HG03159 (cell line): ENCODE data around the gene CHST13.

Experiments
- ATAC-seq: cut with Tn5 transposase; IDR thresholded peaks from one replicate; pipeline ENCODE4 v1.9.1; 2021; ENCODE audit warnings: mild to moderate bottlenecking, moderate library complexity; ENCODE audit not compliant: unreplicated experiment

Gene CHST13

GRCh38 chr3:126487151-126487771 is 36.7 kb upstream of the CHST13 start:
- no peak for ATAC-seq

DNA sequence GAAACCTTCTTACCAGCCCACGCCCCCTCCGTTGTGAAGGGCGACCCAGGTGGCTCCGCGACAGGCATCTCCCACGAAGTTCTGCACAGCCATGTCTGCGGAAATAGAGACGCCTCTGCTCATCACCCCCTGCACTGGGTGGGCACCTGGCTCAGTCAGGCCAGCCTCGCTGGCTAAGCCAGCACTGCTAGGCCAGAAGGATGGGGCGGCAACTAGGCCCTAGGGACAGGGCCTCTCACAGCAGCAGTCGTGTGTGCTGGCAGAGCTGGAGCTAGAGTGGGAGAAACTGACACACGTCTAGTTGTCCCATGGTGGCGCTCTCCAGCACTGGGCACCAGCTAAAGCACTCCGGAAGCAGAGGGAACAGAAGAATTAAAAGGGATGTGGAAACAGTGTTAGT is 35.8 kb upstream of the CHST13 start:
- ATAC-seq: no peak

DNA sequence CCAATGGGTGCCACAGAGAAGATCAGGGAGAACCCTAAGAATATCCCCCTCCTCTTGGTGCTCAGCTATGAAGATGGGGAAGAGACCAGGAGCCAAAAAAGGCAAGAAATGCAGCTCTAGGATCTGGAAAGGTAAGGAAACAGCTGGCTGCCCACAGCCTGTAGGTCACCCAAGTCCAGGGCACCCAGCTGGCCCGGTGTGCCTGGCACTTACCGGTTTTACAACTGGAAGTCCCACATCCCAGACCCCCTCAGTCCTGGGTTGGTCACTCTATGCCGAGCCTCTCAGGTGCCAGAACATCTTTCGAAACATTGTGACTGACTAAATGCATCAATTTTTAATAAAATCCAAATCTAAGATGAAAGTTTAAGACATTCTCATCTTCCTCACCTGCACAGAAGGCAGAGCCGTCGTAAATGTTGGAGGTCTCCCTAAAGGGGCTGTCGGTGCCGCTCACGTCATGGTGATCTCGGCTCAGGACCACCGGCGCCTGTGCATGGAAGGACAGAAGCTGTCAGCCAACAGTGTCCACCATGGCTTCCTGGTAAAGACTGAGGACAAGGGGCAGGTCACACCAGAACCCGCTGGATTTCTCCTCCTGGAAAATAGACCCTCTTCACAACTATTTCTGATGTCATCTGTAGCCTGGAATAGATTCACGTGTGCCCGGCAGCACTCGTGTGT is 34.9 kb upstream of the CHST13 start:
- no peak for ATAC-seq

DNA sequence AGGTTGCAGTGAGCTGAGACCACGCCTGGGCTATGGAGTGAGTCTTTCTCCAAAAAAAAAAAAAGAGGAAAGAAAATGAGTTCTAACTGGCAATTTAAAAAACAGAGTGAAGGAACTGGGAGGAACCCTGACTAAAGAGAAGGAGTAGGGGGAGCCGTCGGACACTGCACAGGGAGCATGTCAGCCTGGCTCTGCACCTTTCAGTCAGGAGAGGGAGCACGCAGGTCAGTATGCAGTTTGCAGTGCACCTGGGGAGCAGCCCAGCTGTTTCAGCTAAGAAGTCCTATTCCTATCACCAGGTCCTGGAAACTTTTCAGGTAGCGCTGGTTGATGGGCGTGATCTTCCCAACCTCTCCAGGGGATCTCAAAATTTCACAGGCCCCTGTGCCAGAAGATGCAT is 33.3 kb upstream of the CHST13 start:
- ATAC-seq: no peak

DNA sequence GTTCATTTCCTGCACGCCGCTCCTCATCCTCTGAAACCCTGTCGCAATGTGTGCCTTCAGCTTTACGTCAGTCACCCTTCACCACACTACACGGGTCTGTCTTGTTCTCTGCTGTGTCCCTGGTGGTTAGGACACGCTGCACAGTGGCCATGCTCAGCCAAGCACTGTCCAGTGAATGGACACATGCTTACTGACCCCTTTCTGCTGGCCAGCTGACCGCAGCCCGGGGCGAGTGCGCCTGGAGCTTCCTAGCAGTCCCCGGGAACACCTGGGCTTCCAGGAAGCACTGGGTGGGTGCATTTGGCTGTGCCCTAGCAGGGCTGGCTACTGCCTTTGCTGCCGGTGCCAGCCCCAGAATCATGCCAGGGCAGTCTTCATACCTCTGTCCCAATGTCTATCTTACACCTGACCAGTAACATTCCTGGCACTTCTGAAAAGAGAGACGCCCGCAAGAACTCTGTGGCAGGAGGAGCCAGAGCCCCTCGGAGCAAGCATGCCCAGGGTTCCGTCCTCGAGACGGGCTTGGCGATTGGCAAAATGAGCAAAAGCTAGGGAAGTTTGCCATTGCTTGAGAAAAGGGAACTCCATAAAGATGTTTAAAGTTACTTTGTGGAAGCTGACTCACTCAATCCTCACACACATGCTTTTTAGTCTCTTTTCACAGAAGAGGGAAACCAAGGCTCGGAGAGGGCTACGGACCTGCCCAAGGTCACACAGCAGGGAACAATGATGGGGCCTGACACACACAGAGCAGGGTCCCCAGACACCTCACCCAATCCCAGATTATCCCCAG is 32.5 kb upstream of the CHST13 start:
- no peak for ATAC-seq

GRCh38 chr3:126493051-126493450 is 30.9 kb upstream of the CHST13 start:
- no peak for ATAC-seq

DNA sequence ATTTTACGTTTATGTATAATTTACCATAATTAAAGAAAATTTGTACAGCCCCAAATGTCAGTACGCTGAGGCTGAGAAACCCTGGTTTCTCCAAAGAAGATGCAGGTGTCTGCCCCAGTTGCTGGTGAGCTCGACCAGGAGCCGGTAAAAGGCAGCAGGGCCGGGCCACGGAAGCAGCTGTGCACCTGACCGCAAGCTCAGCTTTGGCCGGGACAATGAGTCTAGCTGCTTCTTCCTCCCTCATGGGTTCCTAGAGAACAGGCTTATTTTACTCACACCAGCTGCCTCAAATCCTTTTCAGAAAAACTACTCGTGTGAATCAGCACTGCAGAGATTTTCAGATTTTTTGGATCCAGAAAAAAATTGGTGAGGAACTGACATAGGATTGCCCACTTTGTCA is 30.2 kb upstream of the CHST13 start:
- no peak for ATAC-seq

GRCh38 chr3:126494204-126494969 is 29.6 kb upstream of the CHST13 start:
- ATAC-seq: no peak

DNA sequence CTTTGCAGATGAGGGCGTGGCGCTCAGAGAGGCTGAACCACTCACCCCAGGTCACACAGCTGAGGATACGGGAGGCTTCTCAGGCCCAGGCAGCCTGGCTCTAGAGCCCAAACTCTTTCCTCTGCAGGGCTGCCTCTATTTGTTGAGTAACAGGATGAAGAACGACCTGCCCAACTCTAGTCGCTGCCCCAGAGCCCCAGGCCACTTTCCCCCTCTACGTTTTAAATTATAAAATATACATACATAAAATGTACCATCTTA is 29.1 kb upstream of the CHST13 start:
- ATAC-seq: no peak

GRCh38 chr3:126495786-126496185 is 28.2 kb upstream of the CHST13 start:
- no peak for ATAC-seq

GRCh38 chr3:126496894-126497850 is 26.8 kb upstream of the CHST13 start:
- ATAC-seq: no peak

DNA sequence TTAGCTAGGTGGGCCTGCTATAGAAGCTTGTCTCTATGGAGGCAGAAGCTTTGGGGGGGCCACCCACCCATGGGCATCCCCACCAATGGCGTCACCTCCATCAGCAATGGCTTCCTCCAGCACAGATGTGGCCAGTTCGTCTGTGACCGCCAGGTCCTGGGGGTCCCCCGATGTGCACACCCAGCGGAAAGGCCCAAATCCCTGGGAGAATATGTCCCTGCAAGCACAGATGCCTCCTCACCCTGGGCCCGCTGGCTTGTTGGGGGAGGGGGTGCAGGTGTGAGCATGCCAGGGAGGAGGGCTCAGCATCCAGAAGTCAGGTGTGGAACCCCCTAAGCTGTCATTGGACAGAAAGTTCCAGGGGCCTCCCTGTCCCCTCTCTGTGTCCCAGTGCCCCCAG is 26.0 kb upstream of the CHST13 start:
- no peak for ATAC-seq

DNA sequence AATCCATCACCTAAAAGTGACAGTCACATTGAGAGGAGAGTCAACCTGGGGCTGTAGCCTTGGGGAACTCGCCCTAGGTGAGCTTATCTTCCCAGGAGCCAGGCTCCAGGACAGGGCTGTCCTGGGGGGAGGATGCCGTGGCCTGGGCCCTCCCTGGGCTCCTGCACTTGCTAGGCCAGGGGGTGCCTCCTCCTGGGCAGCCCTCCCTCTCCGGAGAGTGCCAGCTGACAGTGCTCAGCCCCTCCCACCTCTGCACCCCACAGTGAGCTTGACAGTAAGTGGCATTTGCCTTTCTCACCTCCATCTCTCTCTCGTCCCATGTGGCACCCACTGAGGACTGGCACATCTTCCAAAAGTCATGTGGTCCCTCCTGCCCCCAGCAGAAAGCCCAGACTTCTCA is 25.5 kb upstream of the CHST13 start:
- no peak for ATAC-seq

- ATAC-seq: no peak
Measured at GRCh38 chr3:126498929-126499328, 25.0 kb upstream of the CHST13 start.

DNA sequence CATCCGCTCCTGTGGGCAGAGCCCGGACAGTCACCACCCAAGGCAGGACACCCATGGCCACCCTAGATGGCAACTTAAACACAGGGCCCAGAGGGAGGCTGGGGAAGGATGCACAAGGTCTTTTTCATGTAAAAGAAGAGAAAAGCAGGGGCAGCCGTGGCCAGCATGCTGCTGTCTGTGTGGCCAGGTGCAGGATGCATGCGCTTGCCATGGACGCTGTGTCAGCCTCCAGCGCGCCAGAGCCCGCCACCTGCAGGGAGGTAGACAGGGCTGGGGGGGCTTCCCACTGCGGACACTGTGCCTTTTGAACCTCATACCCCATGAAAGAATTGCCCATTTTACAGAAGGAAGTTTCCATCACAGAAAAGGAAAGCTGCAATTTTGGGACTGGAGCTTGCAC is 24.6 kb upstream of the CHST13 start:
- no peak for ATAC-seq

DNA sequence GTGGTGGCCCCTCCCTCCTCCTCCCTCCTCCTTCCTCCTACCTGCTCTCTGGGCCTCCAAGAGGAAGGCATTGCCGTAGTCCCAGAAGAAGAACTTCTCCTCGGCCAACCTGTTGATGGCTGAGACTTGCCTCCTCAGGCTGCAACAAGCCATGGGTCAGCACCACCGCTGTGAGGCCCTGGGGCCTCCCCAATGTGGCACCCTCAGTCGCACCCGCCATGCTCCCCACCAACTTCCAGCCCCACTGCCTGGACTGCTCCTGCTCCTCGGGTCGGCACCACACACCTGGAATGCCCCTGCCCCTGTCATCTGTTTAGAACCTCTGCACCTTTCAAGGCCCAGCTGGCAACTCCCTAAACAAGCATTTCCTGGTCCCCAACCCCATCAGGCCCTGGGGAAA is 23.9 kb upstream of the CHST13 start:
- no peak for ATAC-seq

DNA sequence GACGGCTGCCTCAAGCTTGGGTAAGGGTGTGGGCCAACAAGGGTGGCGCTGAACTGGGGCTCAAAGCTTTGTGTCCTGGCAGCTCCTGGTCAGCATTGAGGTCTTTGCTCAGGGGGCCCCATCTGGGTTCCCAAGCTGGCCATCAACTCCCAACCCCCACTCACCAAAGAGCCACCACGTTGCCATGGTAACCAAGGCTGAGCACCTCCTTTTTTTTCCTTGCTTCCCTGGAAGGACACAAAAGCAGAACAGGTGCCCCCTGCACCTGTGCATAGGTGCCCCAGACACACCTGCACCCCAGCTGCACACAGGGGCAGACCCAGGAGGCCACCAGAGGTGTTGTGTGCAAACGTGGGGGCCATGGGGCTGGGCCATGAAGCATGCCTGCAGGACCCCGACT is 22.9 kb upstream of the CHST13 start:
- no peak for ATAC-seq

DNA sequence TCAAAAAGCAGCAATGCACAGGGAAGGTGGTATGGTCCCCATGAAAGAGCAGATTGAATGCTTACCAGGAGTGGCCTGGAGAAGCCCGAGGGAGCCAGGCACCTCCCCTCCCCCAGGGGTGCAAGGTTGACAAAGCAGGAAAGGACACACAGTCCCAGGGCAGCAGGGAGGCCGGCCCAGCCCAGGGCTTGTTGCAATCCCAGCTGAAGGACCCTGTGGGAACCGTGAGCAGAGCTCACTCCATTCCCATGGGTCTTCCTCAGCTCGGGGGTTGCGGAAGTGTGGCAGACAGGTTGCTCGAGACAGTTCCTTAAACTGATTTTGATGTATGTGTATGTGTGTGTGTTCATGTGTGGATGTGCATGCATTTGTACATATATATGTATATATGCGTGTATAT is 22.2 kb upstream of the CHST13 start:
- no peak for ATAC-seq

- no peak for ATAC-seq
Measured at GRCh38 chr3:126502656-126503055, 21.3 kb upstream of the CHST13 start.

- no peak for ATAC-seq
Measured at GRCh38 chr3:126503701-126504100, 20.3 kb upstream of the CHST13 start.

DNA sequence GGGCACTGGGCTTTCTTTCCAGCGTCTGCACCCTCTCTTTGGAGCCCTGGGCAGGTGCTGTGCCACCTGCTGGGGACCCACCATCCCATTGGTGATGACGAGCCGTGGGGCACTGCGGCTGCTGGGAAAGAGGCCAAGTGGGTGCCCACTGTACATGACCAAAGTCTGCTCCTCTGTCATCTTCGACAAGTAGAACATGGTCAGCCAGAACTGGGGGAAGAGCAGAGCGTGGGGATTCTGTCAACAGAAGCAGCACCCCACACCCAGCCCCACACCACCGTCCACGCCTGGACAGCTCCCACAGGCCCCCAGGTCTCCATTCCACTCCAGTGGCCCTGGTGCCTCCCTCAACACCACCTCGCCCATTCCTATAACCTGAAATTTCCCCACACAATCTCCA is 16.1 kb upstream of the CHST13 start:
- no peak for ATAC-seq
